KOPT-K1 (cell line): ENCODE data around the gene THPO.

Experiments used
- H3K27ac ChIP-seq: fragments of 200-600 bp; sonication (generic); 2 replicates; pipeline ENCODE4 v1.5.1; 2016; ENCODE audit warnings: antibody characterized with exemption, mild to moderate bottlenecking, low read depth, low read length; ENCODE audit not compliant: poor library complexity, severe bottlenecking
- H3K36me3 ChIP-seq: fragments of 200-600 bp; sonication (generic); 2 replicates; pipeline ENCODE4 v1.5.1; 2017; ENCODE audit warnings: antibody characterized with exemption, mild to moderate bottlenecking, low read length, moderate library complexity; ENCODE audit not compliant: insufficient read depth
- H3K9me3 ChIP-seq: fragments of 200-600 bp; sonication (generic); 2 replicates; pipeline ENCODE4 v1.5.1; 2017; ENCODE audit warnings: antibody characterized with exemption, low read length, mild to moderate bottlenecking; ENCODE audit not compliant: insufficient read depth, poor library complexity, severe bottlenecking

THPO gene

DNA sequence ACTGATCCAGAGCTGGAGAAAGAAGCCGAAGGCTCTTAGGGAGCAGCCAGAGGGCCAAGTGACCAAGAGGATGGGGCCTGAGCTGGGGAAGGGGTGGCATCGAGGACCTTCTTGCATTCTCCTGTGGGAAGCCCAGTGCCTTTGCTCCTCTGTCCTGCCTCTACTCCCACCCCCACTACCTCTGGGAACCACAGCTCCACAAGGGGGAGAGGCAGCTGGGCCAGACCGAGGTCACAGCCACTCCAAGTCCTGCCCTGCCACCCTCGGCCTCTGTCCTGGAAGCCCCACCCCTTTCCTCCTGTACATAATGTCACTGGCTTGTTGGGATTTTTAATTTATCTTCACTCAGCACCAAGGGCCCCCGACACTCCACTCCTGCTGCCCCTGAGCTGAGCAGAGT lies 11.4 kb upstream of the THPO start:
- no peaks in the 10 kb centered on the region for H3K36me3 ChIP-seq
- no peaks in the 10 kb centered on the region for H3K9me3 ChIP-seq
- no peak overlapping the region for H3K27ac ChIP-seq

DNA sequence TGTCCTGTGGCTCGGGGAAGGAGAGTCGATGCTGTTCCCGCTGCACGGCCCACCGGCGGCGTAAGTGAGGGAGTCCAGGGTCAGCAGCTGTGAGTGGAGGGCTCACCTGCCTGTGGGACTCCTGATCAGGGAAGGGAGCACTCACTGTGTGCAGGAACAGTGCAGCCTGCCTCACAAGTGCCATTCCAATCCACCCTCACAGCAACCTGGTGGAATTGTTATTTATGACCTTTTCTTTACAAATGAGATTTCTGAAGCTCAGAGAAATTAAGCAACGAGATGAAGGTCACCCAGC lies 10.9 kb upstream of the THPO start:
- Histone ChIP-seq H3K36me3 (no peaks in the 10 kb centered on the region), H3K9me3 (no peaks in the 10 kb centered on the region), H3K27ac (no peak overlapping the region)

DNA sequence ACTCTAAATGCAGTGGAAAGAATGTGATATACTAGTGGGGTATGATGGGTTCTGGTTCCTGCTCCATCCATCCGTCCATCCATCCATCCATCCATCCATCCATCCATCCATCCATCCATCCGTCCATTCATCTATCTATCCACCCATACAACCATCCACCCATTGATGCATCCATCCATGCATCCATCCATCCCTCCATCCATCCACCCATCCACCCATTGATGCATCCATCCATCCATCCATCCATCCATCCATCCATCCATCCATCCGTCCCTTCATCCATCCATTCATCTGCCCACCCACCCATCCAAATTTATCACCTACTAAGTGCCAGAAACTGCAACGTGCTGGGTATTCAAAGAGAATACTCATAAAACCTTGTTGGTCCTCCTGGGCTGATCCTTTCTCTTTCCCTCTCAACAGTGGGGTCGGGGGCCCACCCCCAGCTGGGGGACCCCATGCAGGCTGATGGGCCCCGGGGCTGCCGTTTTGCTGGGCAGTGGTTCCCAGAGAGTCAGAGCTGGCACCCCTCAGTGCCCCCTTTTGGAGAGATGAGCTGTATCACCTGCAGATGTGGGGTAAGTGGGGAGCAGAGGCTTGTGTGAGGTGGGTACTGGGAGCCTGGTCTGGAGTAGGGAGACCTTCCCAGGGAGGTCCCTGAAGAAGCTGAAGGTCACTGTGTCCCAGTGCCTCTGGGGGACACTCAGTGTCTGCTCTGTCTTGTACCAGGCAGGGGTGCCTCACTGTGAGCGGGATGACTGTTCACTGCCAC lies 10.3 kb upstream of the THPO start:
- H3K36me3 ChIP-seq = no peaks in the 10 kb centered on the region

DNA sequence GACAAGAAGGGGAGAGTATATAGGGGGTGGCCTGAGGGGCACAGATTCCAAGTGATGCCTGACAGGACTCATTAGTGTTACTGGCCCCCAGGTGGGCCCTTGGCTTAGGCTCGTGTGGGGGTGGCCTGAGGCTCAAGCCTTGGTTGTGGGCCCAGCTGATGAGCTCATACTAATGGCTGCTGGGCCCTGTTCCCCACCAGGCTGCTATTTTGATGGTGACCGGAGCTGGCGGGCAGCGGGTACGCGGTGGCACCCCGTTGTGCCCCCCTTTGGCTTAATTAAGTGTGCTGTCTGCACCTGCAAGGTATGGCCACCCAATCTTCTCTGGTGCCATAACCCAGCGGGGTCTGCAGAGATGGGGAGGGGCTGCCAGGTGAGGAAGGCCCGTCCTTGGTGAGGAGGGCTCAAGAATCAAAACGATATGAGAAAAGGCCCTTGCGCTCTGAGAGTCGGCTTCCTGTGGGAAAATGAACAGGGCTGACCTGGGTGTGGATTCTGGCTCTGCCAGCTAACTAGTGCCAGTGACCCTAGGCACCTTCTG lies 9.2 kb upstream of the THPO start:
- H3K9me3 ChIP-seq = no peaks in the 10 kb centered on the region
- H3K36me3 ChIP-seq = no peaks in the 10 kb centered on the region
- no peak overlapping the region for H3K27ac ChIP-seq

More for the DNA sequence above, 10.3 kb upstream of the THPO start:
- Histone ChIP-seq H3K27ac (no peak overlapping the region), H3K9me3 (no peaks in the 10 kb centered on the region)

DNA sequence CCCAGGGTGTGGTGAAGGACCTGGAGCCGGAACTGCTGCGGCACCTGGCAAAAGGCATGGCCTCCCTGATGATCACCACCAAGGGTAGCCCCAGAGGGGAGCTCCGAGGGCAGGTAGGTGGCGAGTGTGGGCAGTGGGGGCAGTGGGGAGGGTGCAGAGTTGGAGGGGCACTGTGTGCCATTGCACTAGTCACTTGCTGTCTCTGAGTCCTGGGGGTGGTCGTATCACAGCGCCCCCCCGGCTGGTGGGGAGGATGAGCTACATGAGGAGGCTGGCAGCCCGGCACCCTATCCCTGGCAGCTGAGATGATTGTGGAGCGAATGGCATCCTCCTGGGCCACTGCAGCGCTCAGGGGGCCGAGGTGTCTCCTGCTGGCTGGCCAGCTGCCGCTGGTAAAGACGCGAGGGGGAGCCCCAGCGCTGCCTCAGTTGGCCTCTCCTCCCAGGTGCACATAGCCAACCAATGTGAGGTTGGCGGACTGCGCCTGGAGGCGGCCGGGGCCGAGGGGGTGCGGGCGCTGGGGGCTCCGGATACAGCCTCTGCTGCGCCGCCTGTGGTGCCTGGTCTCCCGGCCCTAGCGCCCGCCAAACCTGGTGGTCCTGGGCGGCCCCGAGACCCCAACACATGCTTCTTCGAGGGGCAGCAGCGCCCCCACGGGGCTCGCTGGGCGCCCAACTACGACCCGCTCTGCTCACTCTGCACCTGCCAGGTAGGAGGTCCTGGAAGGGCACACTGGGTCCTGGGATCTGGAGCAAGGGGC lies 8.2 kb upstream of the THPO start:
- Histone ChIP-seq H3K9me3 (no peaks in the 10 kb centered on the region), H3K27ac (no peak overlapping the region), H3K36me3 (no peaks in the 10 kb centered on the region)

DNA sequence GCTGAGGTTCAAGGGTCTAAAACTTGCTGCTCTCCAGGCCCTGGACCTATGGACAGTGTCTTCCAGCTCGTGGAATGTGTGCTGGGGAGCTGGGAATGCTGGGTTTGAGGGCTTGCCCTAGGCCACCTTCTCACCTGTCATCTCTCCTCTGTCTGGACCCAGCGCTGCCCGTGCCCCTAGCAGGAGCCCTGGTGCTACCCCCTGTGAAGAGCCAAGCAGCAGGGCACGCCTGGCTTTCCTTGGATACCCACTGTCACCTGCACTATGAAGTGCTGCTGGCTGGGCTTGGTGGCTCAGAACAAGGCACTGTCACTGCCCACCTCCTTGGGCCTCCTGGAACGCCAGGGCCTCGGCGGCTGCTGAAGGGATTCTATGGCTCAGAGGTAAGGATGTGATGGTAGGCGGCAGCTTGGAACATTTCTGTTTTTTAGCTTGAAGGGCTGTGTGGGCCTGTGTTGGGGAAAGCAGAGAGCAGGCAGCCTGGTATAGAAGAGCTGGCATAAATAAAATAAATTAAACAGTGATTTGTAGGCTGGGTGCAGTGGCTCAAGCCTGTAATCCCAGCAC lies 6.9 kb upstream of the THPO start:
- Histone ChIP-seq H3K36me3 (no peaks in the 10 kb centered on the region), H3K9me3 (no peaks in the 10 kb centered on the region), H3K27ac (no peak overlapping the region)

DNA sequence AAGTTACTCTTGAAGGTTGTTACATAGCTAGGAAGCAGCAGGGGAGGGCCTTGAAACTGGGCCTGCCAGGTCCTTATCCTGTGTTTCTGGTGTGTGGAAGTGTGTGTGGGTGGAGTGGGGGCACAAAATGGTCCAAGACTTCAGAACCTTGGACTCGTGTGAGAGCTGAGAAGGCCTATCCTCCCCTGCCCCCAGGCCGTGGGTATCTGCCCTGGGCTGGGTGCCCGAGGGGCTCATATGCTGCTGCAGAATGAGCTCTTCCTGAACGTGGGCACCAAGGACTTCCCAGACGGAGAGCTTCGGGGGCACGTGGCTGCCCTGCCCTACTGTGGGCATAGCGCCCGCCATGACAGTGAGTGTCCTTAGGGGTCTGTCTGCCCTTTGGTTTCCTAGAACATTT lies 6.3 kb upstream of the THPO start:
- Histone ChIP-seq H3K9me3 (no peaks in the 10 kb centered on the region), H3K27ac (no peak overlapping the region), H3K36me3 (no peaks in the 10 kb centered on the region)

DNA sequence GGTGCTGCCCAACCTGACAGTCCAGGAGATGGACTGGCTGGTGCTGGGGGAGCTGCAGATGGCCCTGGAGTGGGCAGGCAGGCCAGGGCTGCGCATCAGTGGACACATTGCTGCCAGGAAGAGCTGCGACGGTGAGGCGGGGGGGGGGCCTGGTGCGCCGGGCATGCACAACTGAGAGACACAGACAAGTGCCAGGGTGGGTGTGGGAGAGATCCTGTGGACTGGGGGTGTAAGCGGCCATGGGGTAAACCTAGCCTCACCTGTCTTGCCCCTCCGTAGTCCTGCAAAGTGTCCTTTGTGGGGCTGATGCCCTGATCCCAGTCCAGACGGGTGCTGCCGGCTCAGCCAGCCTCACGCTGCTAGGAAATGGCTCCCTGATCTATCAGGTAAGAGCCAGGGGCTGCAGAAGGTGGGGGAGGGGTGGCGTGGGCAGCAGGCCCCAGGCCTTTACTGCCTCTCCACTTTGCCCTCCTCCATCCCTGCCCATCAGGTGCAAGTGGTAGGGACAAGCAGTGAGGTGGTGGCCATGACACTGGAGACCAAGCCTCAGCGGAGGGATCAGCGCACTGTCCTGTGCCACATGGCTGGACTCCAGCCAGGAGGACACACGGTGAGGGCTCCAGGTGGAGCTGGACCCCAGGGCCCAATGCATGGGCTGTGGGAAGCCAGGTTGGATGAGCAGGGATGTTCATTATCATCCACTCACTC lies 5.2 kb upstream of the THPO start:
- Histone ChIP-seq H3K9me3 (no peaks in the 10 kb centered on the region), H3K27ac (no peak overlapping the region), H3K36me3 (no peaks in the 10 kb centered on the region)

DNA sequence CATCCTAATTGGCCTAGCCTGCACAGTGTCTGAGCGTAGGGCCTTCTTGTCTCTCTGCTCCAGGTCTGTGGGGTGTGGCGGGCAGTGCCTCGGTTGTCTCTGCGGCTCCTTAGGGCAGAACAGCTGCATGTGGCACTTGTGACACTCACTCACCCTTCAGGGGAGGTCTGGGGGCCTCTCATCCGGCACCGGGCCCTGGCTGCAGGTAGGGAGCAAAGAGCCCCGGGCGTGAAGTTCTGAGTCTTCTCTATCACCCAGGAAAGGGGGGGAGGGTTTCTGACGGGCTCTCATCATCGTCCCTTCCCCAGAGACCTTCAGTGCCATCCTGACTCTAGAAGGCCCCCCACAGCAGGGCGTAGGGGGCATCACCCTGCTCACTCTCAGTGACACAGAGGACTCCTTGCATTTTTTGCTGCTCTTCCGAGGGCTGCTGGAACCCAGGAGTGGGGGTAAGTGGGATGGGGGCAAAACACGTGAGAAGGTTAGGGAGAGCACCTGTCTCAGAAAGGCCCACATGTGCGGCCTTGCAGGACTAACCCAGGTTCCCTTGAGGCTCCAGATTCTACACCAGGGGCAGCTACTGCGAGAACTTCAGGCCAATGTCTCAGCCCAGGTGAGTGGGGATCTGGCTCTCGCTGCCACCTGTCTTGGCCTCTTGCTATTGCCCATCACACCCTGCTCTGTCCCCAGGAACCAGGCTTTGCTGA lies 4.5 kb upstream of the THPO start:
- H3K36me3 ChIP-seq = no peaks in the 10 kb centered on the region
- H3K9me3 ChIP-seq = no peaks in the 10 kb centered on the region
- no peak overlapping the region for H3K27ac ChIP-seq

DNA sequence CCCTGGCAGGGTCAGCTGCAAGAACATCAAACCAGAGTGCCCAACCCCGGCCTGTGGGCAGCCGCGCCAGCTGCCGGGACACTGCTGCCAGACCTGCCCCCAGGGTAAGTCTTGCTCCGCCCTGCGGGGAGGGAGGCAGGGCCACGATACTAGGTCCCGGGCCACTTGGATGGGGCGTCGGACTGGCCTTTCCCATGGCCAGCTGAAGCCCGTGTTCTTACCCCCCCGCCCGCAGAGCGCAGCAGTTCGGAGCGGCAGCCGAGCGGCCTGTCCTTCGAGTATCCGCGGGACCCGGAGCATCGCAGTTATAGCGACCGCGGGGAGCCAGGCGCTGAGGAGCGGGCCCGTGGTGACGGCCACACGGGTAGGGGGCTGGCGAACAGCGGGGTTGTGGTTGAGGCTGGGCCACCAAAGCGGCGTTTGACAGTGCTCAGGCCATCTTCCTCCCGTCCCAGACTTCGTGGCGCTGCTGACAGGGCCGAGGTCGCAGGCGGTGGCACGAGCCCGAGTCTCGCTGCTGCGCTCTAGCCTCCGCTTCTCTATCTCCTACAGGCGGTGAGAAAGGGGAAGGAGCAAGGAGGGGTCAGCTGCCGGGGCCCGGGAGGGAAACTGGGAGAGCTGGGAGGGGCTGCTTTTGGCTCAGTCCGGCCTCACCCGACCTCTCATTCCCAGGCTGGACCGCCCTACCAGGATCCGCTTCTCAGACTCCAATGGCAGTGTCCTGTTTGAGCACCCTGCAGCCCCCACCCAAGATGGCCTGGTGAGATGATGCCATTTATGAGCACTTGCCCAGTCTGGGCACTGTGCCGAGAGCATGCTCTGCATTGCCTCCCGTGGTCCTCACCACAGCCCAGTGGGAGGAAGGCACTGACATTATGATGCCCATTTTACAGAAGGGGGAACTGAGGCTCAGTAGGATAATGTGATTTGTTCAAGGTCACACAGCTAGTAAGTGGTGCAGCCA lies 3.5 kb upstream of the THPO start:
- H3K36me3 ChIP-seq = no peaks in the 10 kb centered on the region

DNA sequence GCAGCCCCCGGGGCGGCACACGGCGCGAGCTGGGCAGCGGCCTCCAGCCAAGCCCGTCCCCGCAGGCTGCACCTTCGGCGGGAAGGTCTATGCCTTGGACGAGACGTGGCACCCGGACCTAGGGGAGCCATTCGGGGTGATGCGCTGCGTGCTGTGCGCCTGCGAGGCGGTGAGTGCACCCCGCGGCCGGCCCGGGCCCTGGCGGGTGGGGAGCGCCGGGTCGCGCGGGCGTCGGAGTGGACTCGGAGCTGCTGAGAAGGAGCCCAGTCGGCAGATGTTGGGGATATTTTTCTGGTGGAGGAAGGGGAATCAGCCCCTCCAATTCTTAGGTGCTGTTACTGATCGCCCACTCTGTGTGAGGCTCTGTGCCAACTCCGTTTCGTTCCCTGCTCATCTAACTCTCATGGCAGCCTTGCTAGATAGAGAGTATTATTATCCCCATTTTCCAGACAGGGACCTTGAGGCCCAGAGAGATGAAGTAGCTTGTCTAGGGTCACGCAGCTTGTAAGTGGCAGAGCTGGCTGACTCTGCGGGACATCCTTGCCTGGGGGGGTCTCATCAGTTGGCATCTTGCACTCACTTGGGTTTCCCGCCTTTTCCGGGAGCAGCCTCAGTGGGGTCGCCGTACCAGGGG lies 2.7 kb upstream of the THPO start:
- Histone ChIP-seq H3K9me3 (no peaks in the 10 kb centered on the region), H3K27ac (no peak overlapping the region), H3K36me3 (no peaks in the 10 kb centered on the region)

More for the DNA sequence above, 3.5 kb upstream of the THPO start:
- Histone ChIP-seq H3K27ac (no peak overlapping the region), H3K9me3 (no peaks in the 10 kb centered on the region)

DNA sequence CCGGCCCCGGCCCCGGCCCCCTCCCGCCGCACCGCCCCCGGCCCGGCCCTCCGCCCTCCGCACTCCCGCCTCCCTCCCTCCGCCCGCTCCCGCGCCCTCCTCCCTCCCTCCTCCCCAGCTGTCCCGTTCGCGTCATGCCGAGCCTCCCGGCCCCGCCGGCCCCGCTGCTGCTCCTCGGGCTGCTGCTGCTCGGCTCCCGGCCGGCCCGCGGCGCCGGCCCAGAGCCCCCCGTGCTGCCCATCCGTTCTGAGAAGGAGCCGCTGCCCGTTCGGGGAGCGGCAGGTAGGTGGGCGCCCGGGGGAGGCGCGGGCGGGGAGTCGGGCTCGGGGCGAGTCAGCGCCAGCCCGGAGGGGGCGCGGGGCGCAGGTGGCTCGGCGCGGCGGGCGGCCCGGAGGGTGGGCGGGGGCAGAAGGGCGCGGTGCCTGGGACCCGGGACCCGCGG lies 2.2 kb upstream of the THPO start:
- H3K27ac ChIP-seq = no peak overlapping the region
- no peaks in the 10 kb centered on the region for H3K9me3 ChIP-seq
- H3K36me3 ChIP-seq = no peaks in the 10 kb centered on the region

DNA sequence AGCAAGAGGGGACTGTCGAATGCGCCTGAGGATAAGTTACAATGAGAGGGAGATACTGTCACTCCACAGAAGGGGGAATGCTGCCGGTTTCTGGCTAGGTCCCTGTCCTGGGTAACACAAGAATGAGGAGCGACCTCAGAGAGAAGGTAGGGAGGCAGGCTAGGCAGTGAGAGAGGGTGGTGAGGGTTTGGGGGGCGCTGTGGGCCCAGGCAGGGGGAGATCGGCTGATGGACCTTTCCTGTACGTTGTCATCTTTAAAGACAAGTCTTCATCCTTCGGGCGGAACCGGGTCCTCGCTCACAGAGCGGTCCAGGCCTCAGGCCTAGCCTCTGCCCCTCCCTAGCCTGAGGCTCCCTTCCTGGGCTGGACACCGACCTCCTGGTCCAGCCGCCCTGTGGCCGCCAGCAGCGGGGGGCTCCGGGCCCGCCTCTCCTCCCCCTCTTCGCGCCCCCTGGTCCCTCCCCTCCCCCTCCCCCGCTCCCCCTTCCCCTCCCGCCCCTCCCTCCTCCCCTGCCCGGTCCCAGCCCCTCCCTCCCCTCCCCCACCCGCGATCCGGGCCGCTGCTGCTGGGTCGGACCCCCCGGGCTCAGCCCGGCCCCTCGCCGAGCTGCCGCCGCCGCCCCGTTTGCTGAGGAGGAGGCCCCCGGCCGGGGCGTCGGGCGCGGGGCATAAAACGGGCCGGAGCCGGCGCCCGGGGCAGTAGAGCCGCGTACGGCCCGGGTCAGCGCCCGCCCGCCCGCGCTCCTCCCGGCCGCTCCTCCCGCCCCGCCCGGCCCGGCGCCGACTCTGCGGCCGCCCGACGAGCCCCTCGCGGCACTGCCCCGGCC lies 1.6 kb upstream of the THPO start, which contains the start of gene CHRD:
Gene CHRD, plus strand, starts transcription at position 697 of the 827 bp plus-strand sequence. CDS start 265 bp downstream, outside the sequence.
- H3K36me3 ChIP-seq = no peaks in the 10 kb centered on the region
- no peak within 1 kb of the TSS for H3K27ac ChIP-seq
- no peaks in the 10 kb centered on the region for H3K9me3 ChIP-seq
